GM21360 (cell line): ENCODE measurements around the gene PPP5C.
"Not testable (repeated sequence)": the region's sequence is repeated elsewhere in the genome, so short reads cannot be mapped to it uniquely, and the experiment has no call there.

Experiments
- ATAC-seq: cut with Tn5 transposase; IDR thresholded peaks from one replicate; pipeline ENCODE4 v1.9.1; 2021; ENCODE audit warnings: mild to moderate bottlenecking, moderate library complexity; ENCODE audit not compliant: unreplicated experiment

PPP5C gene

GRCh38 chr19:46346821-46347571 lies at the start of gene PPP5C:
Gene PPP5C, plus strand, starts transcription at chr19:46347087. Its CDS starts 10 bp downstream, at chr19:46347097.
- ATAC-seq = peak; percentile 49

GRCh38 chr19:46297700-46298478 lies 49.0 kb upstream of the PPP5C start:
- ATAC-seq = no peak

GRCh38 chr19:46298479-46299003 lies 48.3 kb upstream of the PPP5C start:
- ATAC-seq = no peak

DNA sequence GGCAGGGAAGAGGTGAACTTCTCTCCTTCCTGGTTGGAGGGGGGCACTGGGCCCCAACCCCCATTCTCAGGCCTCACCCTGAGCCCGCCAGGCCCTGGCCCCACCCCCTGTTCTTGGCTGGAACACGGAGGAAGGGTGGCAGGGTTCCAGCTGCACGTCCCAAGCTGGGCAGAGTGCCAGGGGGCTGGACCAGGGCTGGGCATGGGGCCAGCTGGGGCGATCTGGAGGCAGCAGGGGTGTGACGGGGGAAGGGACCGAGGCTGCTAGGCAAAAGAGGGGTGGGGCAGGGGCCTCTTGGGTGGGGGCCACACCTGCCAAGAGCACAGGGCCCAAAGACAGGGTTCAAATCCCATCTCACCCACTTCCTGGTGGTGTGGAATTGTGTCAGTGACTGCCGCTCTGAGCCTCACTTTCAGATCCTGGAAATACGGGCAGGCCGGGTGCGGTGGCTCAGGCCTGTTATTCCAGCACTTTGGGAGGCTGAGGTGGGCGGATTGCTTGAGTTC lies 47.8 kb upstream of the PPP5C start:
- ATAC-seq = no peak

DNA sequence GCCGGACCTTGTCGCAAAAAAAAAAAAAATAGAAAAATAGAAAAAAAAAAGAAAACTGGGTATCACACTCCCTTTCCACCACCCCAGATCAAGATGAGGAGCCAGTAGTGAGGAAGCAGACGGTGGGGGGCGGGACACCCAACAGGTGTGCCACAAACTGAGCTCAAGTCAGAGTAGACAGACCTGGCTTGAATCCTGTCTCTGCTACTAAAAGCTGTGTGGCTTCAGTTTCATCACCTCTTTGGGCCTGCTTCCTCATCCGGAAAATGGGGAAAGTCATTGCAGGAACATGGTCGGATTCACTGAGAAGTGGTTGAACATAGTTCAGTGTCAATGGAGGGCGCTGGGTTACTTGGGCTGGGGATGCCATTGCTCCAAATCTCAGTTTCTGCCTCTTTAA lies 47.2 kb upstream of the PPP5C start:
- no peak for ATAC-seq

GRCh38 chr19:46303322-46303690 lies 43.6 kb upstream of the PPP5C start:
- ATAC-seq = no peak

DNA sequence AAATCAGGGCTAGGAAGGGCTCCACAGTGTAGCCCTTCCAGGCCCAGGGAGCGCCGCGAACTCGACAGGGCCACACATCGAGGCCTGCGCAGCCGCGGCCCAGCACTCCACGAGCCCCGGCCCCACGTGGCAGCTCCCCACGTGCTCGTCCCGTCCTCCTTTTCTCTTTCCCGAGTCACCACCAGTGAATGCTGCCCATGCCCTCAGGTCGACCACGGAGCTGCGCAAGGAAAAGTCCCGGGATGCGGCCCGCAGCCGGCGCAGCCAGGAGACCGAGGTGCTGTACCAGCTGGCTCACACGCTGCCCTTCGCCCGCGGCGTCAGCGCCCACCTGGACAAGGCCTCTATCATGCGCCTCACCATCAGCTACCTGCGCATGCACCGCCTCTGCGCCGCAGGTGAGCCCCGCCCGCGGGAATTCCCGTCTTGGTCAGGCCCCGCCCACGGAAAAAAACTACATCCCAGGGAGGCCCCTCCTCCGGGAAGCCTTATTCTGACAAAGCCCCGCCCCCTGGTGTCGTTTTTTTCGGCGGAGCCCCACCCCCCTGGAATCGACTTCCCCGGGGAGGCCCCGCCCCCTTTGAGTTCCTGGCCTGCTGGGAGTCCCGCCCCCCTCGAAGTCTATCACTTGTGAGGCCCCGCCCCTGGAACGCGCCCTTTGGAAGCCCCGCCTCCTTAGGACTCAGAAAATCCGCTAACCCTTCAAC lies 43.0 kb upstream of the PPP5C start:
- ATAC-seq = no peak

DNA sequence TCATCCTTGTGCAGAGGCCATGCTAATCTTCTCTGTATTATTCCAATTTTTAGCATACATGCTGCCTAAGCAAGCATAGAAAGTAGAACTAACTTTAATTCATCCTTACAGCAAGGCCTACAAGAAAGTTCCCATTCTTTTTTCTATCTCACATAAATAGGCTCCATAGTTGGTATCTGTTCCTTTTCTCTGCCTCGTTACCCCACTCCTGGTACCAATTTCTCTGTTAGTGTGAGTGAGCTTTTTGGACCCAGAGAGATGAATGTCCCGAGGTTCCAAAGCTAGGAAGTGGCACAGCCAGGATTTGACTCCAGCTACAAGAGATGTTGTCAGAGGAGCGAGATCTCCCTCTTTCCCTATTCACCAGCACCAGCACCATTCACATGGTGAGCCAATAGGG lies 40.4 kb upstream of the PPP5C start:
- no peak for ATAC-seq

- no peak for ATAC-seq
Observed at GRCh38 chr19:46308510-46308909, 38.4 kb upstream of the PPP5C start.

DNA sequence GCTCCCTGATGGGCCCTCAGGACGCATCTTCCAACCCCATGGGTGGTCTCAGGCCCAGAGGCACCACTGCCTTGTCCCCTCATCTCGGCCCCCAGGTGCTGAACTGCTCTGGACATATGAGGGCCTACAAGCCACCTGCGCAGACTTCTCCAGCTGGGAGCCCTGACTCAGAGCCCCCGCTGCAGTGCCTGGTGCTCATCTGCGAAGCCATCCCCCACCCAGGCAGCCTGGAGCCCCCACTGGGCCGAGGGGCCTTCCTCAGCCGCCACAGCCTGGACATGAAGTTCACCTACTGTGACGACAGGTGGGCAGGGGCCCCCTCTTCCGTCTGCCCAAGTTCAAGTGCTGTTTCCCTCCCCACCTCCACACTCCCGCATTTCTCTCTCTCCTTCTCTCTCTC lies 37.8 kb upstream of the PPP5C start:
- no peak for ATAC-seq

GRCh38 chr19:46311444-46311843 lies 35.4 kb upstream of the PPP5C start:
- no peak for ATAC-seq

- ATAC-seq = not testable (repeated sequence)
Observed at GRCh38 chr19:46313540-46314469, 33.1 kb upstream of the PPP5C start.

- ATAC-seq = no peak
Observed at GRCh38 chr19:46317339-46317738, 29.5 kb upstream of the PPP5C start.

DNA sequence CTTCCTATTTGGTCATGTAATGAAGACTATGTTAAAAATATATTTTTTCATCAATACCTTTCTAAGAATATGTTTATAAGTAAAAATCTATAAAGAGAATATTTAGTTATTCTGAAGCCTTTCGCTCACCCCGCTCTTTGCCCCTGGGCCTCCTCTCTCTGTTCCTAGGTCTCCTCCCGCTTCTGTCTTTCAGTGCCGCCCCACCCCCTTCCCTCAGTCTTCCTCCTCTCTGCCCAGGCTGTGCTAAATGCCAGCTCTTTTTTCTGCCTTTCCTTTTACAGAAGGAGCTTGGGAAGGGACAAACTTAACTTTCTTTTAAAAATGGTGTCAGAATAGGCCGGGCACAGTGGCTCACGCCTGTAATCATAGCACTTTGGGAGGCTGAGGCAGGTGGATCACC lies 27.3 kb upstream of the PPP5C start:
- no peak for ATAC-seq

DNA sequence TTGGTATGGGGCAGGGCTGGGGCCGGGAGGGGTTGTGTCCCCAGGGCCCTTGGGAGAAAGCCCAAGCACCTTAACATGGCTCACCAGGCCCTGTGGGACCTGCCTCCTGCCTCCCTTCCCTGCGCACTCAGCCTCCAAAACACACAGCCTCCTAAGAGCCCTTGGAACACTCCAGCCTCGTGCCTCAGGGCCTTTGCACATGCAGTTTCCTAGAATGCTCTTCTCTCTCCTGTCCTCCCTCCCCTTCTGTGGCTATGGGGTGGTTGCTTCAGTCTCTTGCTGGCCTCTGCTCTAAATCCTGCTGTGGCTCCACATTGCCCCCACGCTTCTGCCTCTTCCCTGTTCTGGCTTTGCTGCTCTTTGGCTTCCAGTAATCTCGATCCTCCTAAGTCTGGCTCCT lies 26.3 kb upstream of the PPP5C start:
- no peak for ATAC-seq

DNA sequence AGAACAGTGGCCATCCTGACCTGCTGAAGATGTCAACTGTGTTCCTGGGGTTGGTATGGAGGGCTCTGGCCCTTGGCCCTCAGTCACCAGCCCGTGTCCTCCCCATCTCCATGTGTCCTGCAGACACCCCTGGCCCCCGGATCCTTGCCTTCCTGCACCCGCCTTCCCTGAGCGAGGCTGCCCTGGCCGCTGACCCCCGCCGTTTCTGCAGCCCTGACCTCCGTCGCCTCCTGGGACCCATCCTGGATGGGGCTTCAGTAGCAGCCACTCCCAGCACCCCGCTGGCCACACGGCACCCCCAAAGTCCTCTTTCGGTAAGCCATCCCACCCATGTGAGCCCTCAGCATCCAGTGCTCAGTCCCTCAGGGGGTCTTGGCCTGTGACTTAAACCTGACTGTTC lies 25.2 kb upstream of the PPP5C start:
- no peak for ATAC-seq

DNA sequence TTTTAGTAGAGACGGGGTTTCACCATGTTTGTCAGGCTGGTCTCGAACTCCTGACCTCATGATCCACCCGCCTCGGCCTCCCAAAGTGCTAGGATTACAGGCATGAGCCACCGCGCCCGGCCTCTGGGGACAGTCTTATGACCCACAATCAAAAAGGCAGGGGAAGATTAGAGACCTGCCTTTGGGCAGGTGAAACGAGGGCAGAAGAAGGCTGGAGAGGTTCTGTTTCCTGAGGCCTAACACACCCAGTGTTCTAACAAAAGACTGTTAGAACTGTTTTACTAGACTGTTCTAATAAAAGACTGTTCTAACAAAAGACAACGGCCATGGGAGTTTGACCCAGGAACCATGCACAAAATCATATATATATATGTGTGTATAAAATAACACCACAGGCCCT lies 23.7 kb upstream of the PPP5C start:
- not testable (repeated sequence) for ATAC-seq

- no peak for ATAC-seq
Observed at GRCh38 chr19:46324277-46324676, 22.6 kb upstream of the PPP5C start.

DNA sequence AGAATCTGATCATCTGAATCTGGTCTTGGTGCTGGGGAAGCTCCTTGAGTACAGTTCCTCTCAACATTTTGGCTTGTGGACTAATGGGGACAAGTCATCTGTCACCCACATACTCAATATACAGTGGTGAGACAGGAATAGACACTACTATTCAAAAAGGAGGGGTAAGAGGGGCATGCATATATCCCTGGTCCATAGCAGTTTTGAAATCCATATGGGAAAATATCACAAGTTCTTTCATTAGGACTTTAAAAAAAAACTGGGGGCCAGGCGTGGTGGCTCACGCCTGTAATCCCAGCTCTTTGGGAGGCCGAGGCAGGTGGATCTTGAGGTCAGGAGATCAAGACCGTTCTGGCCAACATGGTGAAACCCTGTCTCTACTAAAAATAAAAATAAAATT lies 20.3 kb upstream of the PPP5C start:
- no peak for ATAC-seq

GRCh38 chr19:46328079-46328478 lies 18.8 kb upstream of the PPP5C start:
- ATAC-seq = no peak
